Small intestine (tissue), 7 donors: ENCODE data around the gene ABCA10. TPM values are rescaled to one million over a fixed set of nuclear protein-coding genes. Genes with fewer than 3 reads are reported as not detected.
"Not testable (repeated sequence)": the region's sequence is repeated elsewhere in the genome, so short reads cannot be mapped to it uniquely, and the experiment has no call there.

Source experiments
- DNase-seq, 2 donors: peaks; one replicate each; pipeline versions ENCODE4 v3.0.0 to v3.0.0-alpha.2; 2013
- FAIRE-seq: peaks from 2 replicates; lab custom pipeline; 2012; peaks lifted over from hg19 to GRCh38; lab: Jason Lieb, UNC
- H3K27ac ChIP-seq, 3 donors: one replicate each; pipeline ENCODE4 v1.5.1; 2013; ENCODE audit warnings: low read length in 2 of 3, mild to moderate bottlenecking in 2 of 3, control low read depth in 1 of 3, inconsistent platforms in 1 of 3, low read depth in 1 of 3, moderate library complexity in 1 of 3
- H3K27me3 ChIP-seq, 3 donors: one replicate each; pipeline ENCODE4 v1.6.1; 2013; ENCODE audit warnings: low read length in 3 of 3, inconsistent platforms in 1 of 3; ENCODE audit not compliant: control insufficient read depth in 3 of 3, insufficient read depth in 3 of 3
- H3K36me3 ChIP-seq, 3 donors: one replicate each; pipeline ENCODE4 v1.6.1; 2013; ENCODE audit warnings: low read length in 3 of 3, inconsistent platforms in 1 of 3, low read depth in 1 of 3, mild to moderate bottlenecking in 1 of 3, moderate library complexity in 1 of 3; ENCODE audit not compliant: control insufficient read depth in 3 of 3, insufficient read depth in 2 of 3
- H3K4me1 ChIP-seq, 3 donors: one replicate each; pipeline ENCODE4 v1.6.1; 2013; ENCODE audit warnings: low read length in 2 of 3, inconsistent platforms in 1 of 3, low read depth in 1 of 3, mild to moderate bottlenecking in 1 of 3, moderate library complexity in 1 of 3; ENCODE audit not compliant: control insufficient read depth in 3 of 3, insufficient read depth in 2 of 3
- H3K4me3 ChIP-seq, 3 donors: one replicate each; pipeline ENCODE4 v1.5.1; 2013; ENCODE audit warnings: low read length in 3 of 3, control low read depth in 1 of 3, inconsistent platforms in 1 of 3, low read depth in 1 of 3, mild to moderate bottlenecking in 1 of 3, moderate library complexity in 1 of 3
- H3K9me3 ChIP-seq, 2 donors: one replicate each; pipeline ENCODE4 v1.6.1; 2013; ENCODE audit warnings: low read depth in 1 of 2, low read length in 1 of 2; ENCODE audit not compliant: control insufficient read depth in 2 of 2, insufficient read depth in 1 of 2
- WGBS, 3 donors: extraction: QIAGEN DNeasy Blood & Tissue Kit; methylation state at CpG; one replicate each; pipeline ENCODE4 v1.1.7; 2013; 5-methylcytosine and 5-hydroxymethylcytosine counted together
- polyA plus RNA-seq, 4 donors: library from polyadenylated mRNA; stranded (reverse) in 3 of 4; unstranded in 1 of 4; fragments of 200-250 nt in 3 of 4; fragments of 120-200 nt in 1 of 4; gene quantifications; one replicate each; pipeline versions ENCODE4 v1.2.1 to v1.2.3, GENCODE V29; 2013
- donor health status: healthy with polysubstance abuse.
- donor health status: control.
- donor health status: control.
- donor health status: Bipolar disorder and iron deficiency.
- donor health status: healthy.

ABCA10 gene
- polyA plus RNA-seq, 4 donors: 2.4 to 21.0 (median 7.2) TPM

- H3K36me3 ChIP-seq: no peaks in the 10 kb centered on the region
- FAIRE-seq: no peak
- no peak for DNase-seq
- H3K27ac ChIP-seq: no peak overlapping the region
- no peaks in the 10 kb centered on the region for H3K9me3 ChIP-seq
- no peak overlapping the region for H3K4me3 ChIP-seq
- peaks cover 0 to 2% (median 0%) of the 10 kb centered on the region in 3 donors for H3K4me1 ChIP-seq
- no peaks in the 10 kb centered on the region for H3K27me3 ChIP-seq
- WGBS, 3 donors: 16 to 43% (median 19%) methylated on average over 1 of the region's 1 CpG
Observed at GRCh38 chr17:69220098-69220497, 8.5 kb downstream of the ABCA10 start.

- FAIRE-seq (no peak), DNase-seq (peak in 1 of 2 donors; percentile 64)
- Histone ChIP-seq H3K4me1 (peaks cover 0 to 2% (median 0%) of the 10 kb centered on the region in 3 donors), H3K9me3 (no peaks in the 10 kb centered on the region), H3K27me3 (no peaks in the 10 kb centered on the region), H3K4me3 (no peak overlapping the region), H3K36me3 (no peaks in the 10 kb centered on the region), H3K27ac (no peak overlapping the region)
- 52 to 81% (median 62%) methylated on average over 3 of the region's 3 CpGs for WGBS, 3 donors
Observed at GRCh38 chr17:69218986-69219385, 9.6 kb downstream of the ABCA10 start.

GRCh38 chr17:69213059-69213813 is 15.4 kb downstream of the ABCA10 start:
- H3K4me1 ChIP-seq: no peaks in the 10 kb centered on the region
- no peak for FAIRE-seq
- peaks cover 0 to 4% (median 3%) of the 10 kb centered on the region in 3 donors for H3K36me3 ChIP-seq
- H3K27me3 ChIP-seq: no peaks in the 10 kb centered on the region
- H3K4me3 ChIP-seq: no peak overlapping the region
- peaks cover 0 to 9% of the 10 kb centered on the region in 2 donors for H3K9me3 ChIP-seq
- WGBS, 3 donors: 91 to 94% (median 91%) methylated on average over 9 of the region's 9 CpGs
- DNase-seq: no peak
- no peak overlapping the region for H3K27ac ChIP-seq

GRCh38 chr17:69208640-69209039 is 20.0 kb downstream of the ABCA10 start:
- Histone ChIP-seq H3K4me3 (no peak overlapping the region), H3K27me3 (no peaks in the 10 kb centered on the region), H3K36me3 (peaks cover 0 to 4% (median 3%) of the 10 kb centered on the region in 3 donors), H3K27ac (no peak overlapping the region), H3K4me1 (no peaks in the 10 kb centered on the region), H3K9me3 (peaks cover 0 to 9% of the 10 kb centered on the region in 2 donors)
- 84 to 87% (median 87%) methylated on average over 2 of the region's 2 CpGs for WGBS, 3 donors
- FAIRE-seq: no peak
- DNase-seq: no peak

GRCh38 chr17:69207151-69207550 is 21.5 kb downstream of the ABCA10 start:
- Histone ChIP-seq H3K9me3 (no peaks in the 10 kb centered on the region), H3K4me1 (no peaks in the 10 kb centered on the region), H3K27me3 (no peaks in the 10 kb centered on the region), H3K4me3 (no peak overlapping the region), H3K27ac (no peak overlapping the region), H3K36me3 (no peaks in the 10 kb centered on the region)
- DNase-seq (no peak), FAIRE-seq (no peak)
- WGBS, 3 donors: 77 to 82% (median 79%) methylated on average over 4 of the region's 4 CpGs

- FAIRE-seq (no peak), DNase-seq (no peak)
- Histone ChIP-seq H3K9me3 (no peaks in the 10 kb centered on the region), H3K27ac (no peak overlapping the region), H3K4me3 (no peak overlapping the region), H3K36me3 (no peaks in the 10 kb centered on the region), H3K4me1 (no peaks in the 10 kb centered on the region), H3K27me3 (no peaks in the 10 kb centered on the region)
- 91 to 97% (median 96%) methylated on average over 6 of the region's 6 CpGs for WGBS, 3 donors
Observed at GRCh38 chr17:69198238-69198637, 30.4 kb downstream of the ABCA10 start.

GRCh38 chr17:69196105-69196653 is 32.4 kb downstream of the ABCA10 start:
- not testable (repeated sequence) for H3K9me3 ChIP-seq, H3K4me3 ChIP-seq, H3K27me3 ChIP-seq, H3K4me1 ChIP-seq, DNase-seq, H3K36me3 ChIP-seq, H3K27ac ChIP-seq, FAIRE-seq
- 95 to 97% (median 95%) methylated on average over 33 to 40 of the region's 40 CpGs for WGBS, 3 donors

GRCh38 chr17:69192754-69193153 is 35.9 kb downstream of the ABCA10 start:
- Histone ChIP-seq H3K27ac (no peak overlapping the region), H3K27me3 (no peaks in the 10 kb centered on the region), H3K4me3 (no peak overlapping the region), H3K36me3 (peaks cover 0 to 2% (median 0%) of the 10 kb centered on the region in 3 donors), H3K9me3 (no peaks in the 10 kb centered on the region), H3K4me1 (no peaks in the 10 kb centered on the region)
- FAIRE-seq: no peak
- DNase-seq: no peak
